LNCaP clone FGC (cell line): Measurements from ENCODE around the gene NT5C2.

Experiments
- DNase-seq: peaks from one replicate; pipeline ENCODE4 v3.0.0-alpha.2; 2011; ENCODE audit warnings: low read depth
- H3K4me3 ChIP-seq: 2 replicates; pipeline ENCODE4 v1.5.1; 2011; ENCODE audit warnings: mild to moderate bottlenecking, low read depth, low read length, control low read depth
- CTCF ChIP-seq: IDR thresholded peaks from 2 replicates; pipeline ENCODE4 v1.5.1; 2012; ENCODE audit warnings: mild to moderate bottlenecking; ENCODE audit not compliant: control insufficient read depth, insufficient read depth; ENCODE audit errors: extremely low read depth

Gene NT5C2

GRCh38 chr10:103047381-103047780, 145.7 kb downstream of the NT5C2 start:
- H3K4me3 ChIP-seq: no peak overlapping the region
- no peak for DNase-seq
- TF ChIP-seq CTCF: no peak

DNA sequence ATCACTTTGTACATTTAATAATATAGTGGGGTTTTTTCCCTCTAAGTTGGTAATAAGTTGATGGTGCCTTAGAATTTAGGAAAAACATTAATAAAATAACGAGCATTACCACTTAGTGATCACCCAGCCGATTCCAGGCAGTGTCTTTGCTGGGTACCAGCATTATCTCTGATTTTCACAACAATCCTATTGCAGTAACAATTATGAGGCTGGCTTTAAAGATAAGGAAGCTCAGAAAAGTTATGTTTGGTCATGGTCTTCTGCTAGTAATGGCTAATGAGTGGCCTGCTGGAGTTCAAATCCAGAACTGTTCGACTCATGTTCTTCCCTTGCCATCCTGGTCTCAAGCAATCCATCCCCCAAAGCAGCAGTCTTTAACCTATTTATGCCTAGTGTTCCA, 147.1 kb downstream of the NT5C2 start:
- no peak overlapping the region for H3K4me3 ChIP-seq
- DNase-seq: no peak
- no peak for TF ChIP-seq CTCF

GRCh38 chr10:103044942-103045489, 148.1 kb downstream of the NT5C2 start:
- H3K4me3 ChIP-seq: no peak overlapping the region
- DNase-seq: no peak
- TF ChIP-seq CTCF: no peak

DNA sequence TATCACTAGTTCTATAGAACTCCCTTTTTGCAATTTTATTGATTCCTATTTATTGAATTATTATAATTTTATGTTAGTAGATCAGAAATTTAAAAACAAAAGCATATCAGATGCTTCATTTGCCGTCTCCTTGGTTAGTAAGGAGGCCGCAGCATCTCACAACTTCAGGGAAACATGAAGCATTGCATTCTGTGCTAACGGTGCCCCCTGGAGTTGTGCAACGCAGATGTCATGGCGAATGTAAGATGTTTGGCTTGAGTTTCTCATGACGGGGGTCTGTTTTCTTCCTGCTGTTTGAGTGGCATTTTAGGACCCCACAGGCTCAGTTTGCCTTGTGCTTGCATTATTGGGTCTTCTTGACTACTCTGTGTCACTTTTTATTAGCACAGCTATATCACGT, 150.2 kb downstream of the NT5C2 start:
- no peak for DNase-seq
- TF ChIP-seq CTCF: no peak
- no peak overlapping the region for H3K4me3 ChIP-seq

DNA sequence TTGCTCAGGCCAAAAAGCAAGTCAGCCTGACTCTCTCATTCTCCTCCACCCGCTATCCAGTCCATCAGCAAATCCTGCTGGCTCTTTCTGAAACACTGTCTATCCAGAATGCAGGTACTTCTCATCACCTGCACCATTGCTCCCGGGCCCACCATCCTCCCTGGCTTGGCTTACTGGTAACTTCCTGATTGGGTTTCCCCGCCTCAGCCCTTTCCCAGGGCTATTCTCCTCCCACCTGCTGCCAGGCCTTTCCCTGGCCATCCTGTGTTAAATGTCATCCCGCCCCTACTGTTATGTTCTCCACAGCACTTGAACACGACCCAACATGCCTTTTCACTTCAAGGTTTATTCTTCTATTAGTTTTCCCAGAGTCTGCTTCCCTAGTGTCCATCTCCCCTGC, 150.9 kb downstream of the NT5C2 start:
- H3K4me3 ChIP-seq: no peak overlapping the region
- no peak for DNase-seq
- TF ChIP-seq CTCF: no peak

DNA sequence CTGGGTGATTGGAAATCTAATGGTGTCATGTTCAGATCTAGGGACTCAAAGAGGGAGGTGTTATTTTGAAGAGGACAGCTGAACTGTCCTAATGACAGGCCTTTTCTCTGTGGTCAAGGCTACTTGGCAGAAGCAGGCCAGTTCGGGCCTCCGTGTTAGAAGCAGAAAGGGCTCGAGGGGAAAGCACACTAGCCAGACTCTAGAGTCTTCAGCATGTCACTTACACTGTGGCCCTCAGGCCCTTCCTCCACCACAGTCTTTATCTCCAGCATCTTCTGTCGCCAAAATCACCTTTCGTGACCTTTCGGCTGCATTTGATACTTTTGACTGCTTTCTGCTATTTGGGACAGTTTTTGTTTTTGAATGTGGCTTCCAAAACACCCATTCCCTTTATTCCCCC, 151.7 kb downstream of the NT5C2 start:
- DNase-seq: no peak
- H3K4me3 ChIP-seq: no peak overlapping the region
- no peak for TF ChIP-seq CTCF

GRCh38 chr10:103040418-103040817, 152.7 kb downstream of the NT5C2 start:
- H3K4me3 ChIP-seq: no peak overlapping the region
- no peak for TF ChIP-seq CTCF
- DNase-seq: no peak
